HepG2 (cell line): ENCODE measurements around the gene DAPK3. TPM values are rescaled to one million over a fixed set of nuclear protein-coding genes. Genes with fewer than 3 reads are reported as not detected.

ENCODE experiments used
- DNMT3B ChIP-seq: conservative IDR thresholded peaks from 2 replicates; pipeline ENCODE4 v1.6.1; 2016; ENCODE audit warnings: missing biosample characterization, control low read depth
- EZH2 ChIP-seq: conservative IDR thresholded peaks from 2 replicates; pipeline ENCODE4 v1.6.1; 2012; ENCODE audit warnings: mild to moderate bottlenecking, low read depth, low read length, moderate library complexity
- HOXA7 ChIP-seq: sonication (generic); formaldehyde crosslinking; IDR thresholded peaks from 2 replicates; pipeline ENCODE4 v1.8.1; 2022; ENCODE audit warnings: mild to moderate bottlenecking, missing genetic modification reagents, moderate library complexity
- KLF11 ChIP-seq: IDR thresholded peaks from 2 replicates; pipeline ENCODE4 v1.6.1; 2016; ENCODE audit warnings: missing compliant biosample characterization
- MNT ChIP-seq: fragments of 450-650 bp; IDR thresholded peaks from 2 replicates; pipeline ENCODE4 v1.6.1; 2016
- MXD4 ChIP-seq: IDR thresholded peaks from 2 replicates; pipeline ENCODE4 v1.6.1; 2016; ENCODE audit warnings: mild to moderate bottlenecking, missing biosample characterization, missing genetic modification reagents
- NKX3-1 ChIP-seq: sonication (generic); formaldehyde crosslinking; IDR thresholded peaks from 2 replicates; pipeline ENCODE4 v1.5.0; 2020; ENCODE audit warnings: missing genetic modification reagents
- PAWR ChIP-seq: sonication (generic); formaldehyde crosslinking; IDR thresholded peaks from 2 replicates; pipeline ENCODE4 v1.4.0; 2020; ENCODE audit warnings: missing genetic modification reagents, mild to moderate bottlenecking, borderline replicate concordance
- SIX1 ChIP-seq: sonication (generic); formaldehyde crosslinking; IDR thresholded peaks from 2 replicates; pipeline ENCODE4 v1.4.0; 2020; ENCODE audit warnings: missing genetic modification reagents, borderline replicate concordance
- UBTF ChIP-seq: sonication (generic); formaldehyde crosslinking; IDR thresholded peaks from 2 replicates; pipeline ENCODE4 v1.4.0; 2020; ENCODE audit warnings: mild to moderate bottlenecking, missing genetic modification reagents
- ZNF501 ChIP-seq: sonication (generic); formaldehyde crosslinking; IDR thresholded peaks from 2 replicates; pipeline ENCODE4 v1.5.1; 2020; ENCODE audit warnings: mild to moderate bottlenecking, moderate library complexity, missing genetic modification reagents
- ZNF530 ChIP-seq: sonication (generic); formaldehyde crosslinking; IDR thresholded peaks from 2 replicates; pipeline ENCODE4 v1.5.0; 2020; ENCODE audit warnings: low read depth, mild to moderate bottlenecking, missing genetic modification reagents
- ZNF557 ChIP-seq: sonication (generic); formaldehyde crosslinking; IDR thresholded peaks from 2 replicates; pipeline ENCODE4 v1.4.0; 2020; ENCODE audit warnings: missing genetic modification reagents
- ZNF563 ChIP-seq: sonication (generic); formaldehyde crosslinking; IDR thresholded peaks from 2 replicates; pipeline ENCODE4 v1.8.0; 2022; ENCODE audit warnings: mild to moderate bottlenecking, moderate library complexity, missing genetic modification reagents
- ZNF615 ChIP-seq: sonication (generic); formaldehyde crosslinking; IDR thresholded peaks from 2 replicates; pipeline ENCODE4 v1.5.0; 2020; ENCODE audit warnings: mild to moderate bottlenecking, missing genetic modification reagents, borderline replicate concordance
- ZNF746 ChIP-seq: sonication (generic); formaldehyde crosslinking; IDR thresholded peaks from 2 replicates; pipeline ENCODE4 v1.8.0; 2022; ENCODE audit warnings: mild to moderate bottlenecking, missing genetic modification reagents
- ZXDC ChIP-seq: sonication (generic); formaldehyde crosslinking; IDR thresholded peaks from 2 replicates; pipeline ENCODE4 v1.5.0; 2020; ENCODE audit warnings: mild to moderate bottlenecking, missing genetic modification reagents
- polyA plus RNA-seq, 8 experiments: library from polyadenylated mRNA; depleted of rRNA in 3 of 8; stranded (reverse) in 7 of 8; unstranded in 1 of 8; fragments of >200 nt; fragmentation: Illumina TruSeq in 4 of 8; extraction: Trizol in 4 of 8; gene quantifications; 2 replicates each; pipeline versions ENCODE4 v1.2.1 to v1.2.3, GENCODE V29; 2011 to 2016; ENCODE audit warnings: low read depth in 4 of 8, missing spikeins in 1 of 8, mixed read lengths in 1 of 8; ENCODE audit not compliant: insufficient read depth in 1 of 8
- total RNA-seq, 5 experiments: library from RNA; depleted of rRNA; stranded (reverse); fragments of >200 nt; fragmentation: Illumina TruSeq; extraction: Trizol; gene quantifications; 2 replicates each; pipeline ENCODE4 v1.2.3, GENCODE V29; 2016; ENCODE audit warnings: low read depth in 1 of 5
- TF ChIP-seq, protein P1 (sequence below): sonication (generic); formaldehyde crosslinking; IDR thresholded peaks from 2 replicates; pipeline ENCODE4 v1.5.1; 2020; ENCODE audit warnings: missing genetic modification reagents, mild to moderate bottlenecking, borderline replicate concordance
- TF ChIP-seq, protein P2 (sequence below): IDR thresholded peaks from 2 replicates; pipeline ENCODE4 v1.6.1; 2016; ENCODE audit warnings: low read depth, control low read depth

The DAPK3 gene
- total and polyA plus RNA-seq, 2 of the 13 experiments (the other 11 are each of a cell fraction or from before 2014, with no cell fraction given): 30.5 to 37.3 TPM

DNA sequence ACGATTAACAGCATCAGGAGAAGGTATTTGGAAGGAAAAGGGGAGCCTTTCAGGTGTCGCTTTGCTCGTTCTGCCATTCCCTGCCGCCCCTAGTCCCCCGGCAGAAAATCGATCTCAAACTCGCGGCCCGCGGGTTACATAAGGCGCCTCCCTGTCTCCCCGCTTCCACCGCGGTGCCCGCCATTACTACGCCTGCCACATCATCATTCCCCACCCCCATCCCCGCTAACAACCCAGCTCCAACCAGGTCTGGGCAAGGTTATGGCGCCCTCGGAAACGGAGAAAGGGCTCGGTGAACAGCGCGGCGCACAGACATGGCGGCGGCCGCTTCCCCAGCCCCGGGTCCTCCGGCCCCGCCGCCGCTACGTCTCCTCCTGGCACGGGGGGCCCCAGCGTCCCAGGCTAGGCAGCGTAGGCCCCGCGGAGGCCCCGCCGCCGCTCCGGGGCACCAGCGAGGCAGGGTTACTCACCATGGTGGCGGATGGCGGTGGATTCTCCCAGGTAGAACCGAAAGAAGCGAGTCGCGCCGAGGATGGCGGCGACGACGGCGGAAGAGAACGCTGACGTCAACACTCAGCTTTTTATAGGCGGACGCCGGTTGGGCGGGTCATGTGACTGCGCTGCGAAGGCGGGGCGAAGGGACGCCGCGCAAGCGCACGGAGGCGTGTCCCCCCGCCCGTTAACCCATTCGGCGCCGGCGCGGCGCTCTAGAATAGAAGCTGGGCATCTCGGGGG, 14.2 kb upstream of the DAPK3 start, which contains the start of gene EEF2 (continued):
- peak; percentile 58; the same call in 1 of the 2 replicates for TF ChIP-seq HOXA7 (CRISPR knock-in tag)
- TF ChIP-seq KLF11 (CRISPR knock-in tag): 0 out of 2 replicates have a peak, but pooled peaks have one; percentile 56
- TF ChIP-seq ZXDC (CRISPR knock-in tag): peak; percentile 49; the same call in 1 of the 2 replicates
- TF ChIP-seq PAWR (CRISPR knock-in tag): no peak
- TF ChIP-seq SIX1: no peak
- peak; percentile 77; the same call in 1 of the 2 replicates for TF ChIP-seq MXD4 (CRISPR knock-in tag)
- peak; percentile 56; the same call in 1 of the 2 replicates for TF ChIP-seq ZNF557 (CRISPR knock-in tag)
- peak; percentile 98 for TF ChIP-seq ZNF563 (CRISPR knock-in tag)
- TF ChIP-seq DNMT3B (CRISPR knock-in tag): peak; percentile 96
- peak; percentile 95 for TF ChIP-seq ZNF501
- no peak for TF ChIP-seq MNT
- no peak for TF ChIP-seq EZH2
- TF ChIP-seq UBTF: peak; percentile 81
- TF ChIP-seq, protein P1, sequence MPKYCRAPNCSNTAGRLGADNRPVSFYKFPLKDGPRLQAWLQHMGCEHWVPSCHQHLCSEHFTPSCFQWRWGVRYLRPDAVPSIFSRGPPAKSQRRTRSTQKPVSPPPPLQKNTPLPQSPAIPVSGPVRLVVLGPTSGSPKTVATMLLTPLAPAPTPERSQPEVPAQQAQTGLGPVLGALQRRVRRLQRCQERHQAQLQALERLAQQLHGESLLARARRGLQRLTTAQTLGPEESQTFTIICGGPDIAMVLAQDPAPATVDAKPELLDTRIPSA: no peak
- 0 out of 2 replicates have a peak, but pooled peaks have one; percentile 78 for TF ChIP-seq ZNF530
- TF ChIP-seq, protein P2, sequence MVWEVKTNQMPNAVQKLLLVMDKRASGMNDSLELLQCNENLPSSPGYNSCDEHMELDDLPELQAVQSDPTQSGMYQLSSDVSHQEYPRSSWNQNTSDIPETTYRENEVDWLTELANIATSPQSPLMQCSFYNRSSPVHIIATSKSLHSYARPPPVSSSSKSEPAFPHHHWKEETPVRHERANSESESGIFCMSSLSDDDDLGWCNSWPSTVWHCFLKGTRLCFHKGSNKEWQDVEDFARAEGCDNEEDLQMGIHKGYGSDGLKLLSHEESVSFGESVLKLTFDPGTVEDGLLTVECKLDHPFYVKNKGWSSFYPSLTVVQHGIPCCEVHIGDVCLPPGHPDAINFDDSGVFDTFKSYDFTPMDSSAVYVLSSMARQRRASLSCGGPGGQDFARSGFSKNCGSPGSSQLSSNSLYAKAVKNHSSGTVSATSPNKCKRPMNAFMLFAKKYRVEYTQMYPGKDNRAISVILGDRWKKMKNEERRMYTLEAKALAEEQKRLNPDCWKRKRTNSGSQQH (CRISPR knock-in tag): no peak; the same call in 1 of the 2 replicates
- 0 out of 2 replicates have a peak, but pooled peaks have one; percentile 19 for TF ChIP-seq ZNF615 (CRISPR knock-in tag)
- peak; percentile 50; the same call in 1 of the 2 replicates for TF ChIP-seq ZNF746
- TF ChIP-seq NKX3-1 (CRISPR knock-in tag): peak; percentile 82; the same call in 1 of the 2 replicates
